SHP77 (cell line): Measurements from ENCODE around the gene TBC1D10B.

Experiments
- DNase-seq, 2 experiments: peaks; one replicate each; lab custom pipeline; 2025; lab: John Stamatoyannopoulos, UW

TBC1D10B gene

GRCh38 chr16:30374538-30374937, 4.2 kb upstream of the TBC1D10B start, which contains the start of gene MYL11:
Gene MYL11, plus strand, starts transcription at chr16:30374802. Its CDS starts 56 bp downstream, at chr16:30374858.
- DNase-seq, result no peak

GRCh38 chr16:30372725-30373124, 2.4 kb upstream of the TBC1D10B start:
- no peak for DNase-seq

- DNase-seq, result no peak
Measured at GRCh38 chr16:30372038-30372712, 1.9 kb upstream of the TBC1D10B start.

- DNase-seq, result no peak
Measured at GRCh38 chr16:30371248-30371816, 1.0 kb upstream of the TBC1D10B start.

GRCh38 chr16:30369938-30370455, 297 bp downstream of the TBC1D10B start:
- DNase-seq, result no peak

GRCh38 chr16:30369091-30369937, 980 bp downstream of the TBC1D10B start:
- DNase-seq, result no peak

GRCh38 chr16:30368792-30369090, 1.6 kb downstream of the TBC1D10B start:
- no peak for DNase-seq

GRCh38 chr16:30368122-30368791, 2.0 kb downstream of the TBC1D10B start:
- no peak for DNase-seq

GRCh38 chr16:30367349-30368009, 2.8 kb downstream of the TBC1D10B start:
- DNase-seq, result no peak

GRCh38 chr16:30366511-30366910, 3.8 kb downstream of the TBC1D10B start:
- DNase-seq, result no peak

- DNase-seq, result no peak
Measured at GRCh38 chr16:30365200-30365599, 5.1 kb downstream of the TBC1D10B start.

GRCh38 chr16:30361180-30361579, 9.1 kb downstream of the TBC1D10B start:
- DNase-seq, result no peak

- DNase-seq, result no peak
Measured at GRCh38 chr16:30359871-30360170, 10.5 kb downstream of the TBC1D10B start.

GRCh38 chr16:30358990-30359870, 11.1 kb downstream of the TBC1D10B start:
- DNase-seq, result no peak

GRCh38 chr16:30358577-30358936, 11.7 kb downstream of the TBC1D10B start:
- DNase-seq, result no peak

- no peak for DNase-seq
Measured at GRCh38 chr16:30357715-30358576, 12.3 kb downstream of the TBC1D10B start.

- DNase-seq, result no peak
Measured at GRCh38 chr16:30357085-30357714, 13.1 kb downstream of the TBC1D10B start.

- DNase-seq, result peak; percentile 44 to 69
Measured at GRCh38 chr16:30356401-30357084, 13.8 kb downstream of the TBC1D10B start.

GRCh38 chr16:30355954-30356308, 14.4 kb downstream of the TBC1D10B start:
- DNase-seq, result no peak
